Measurements from ENCODE around the gene RELB.

DNA sequence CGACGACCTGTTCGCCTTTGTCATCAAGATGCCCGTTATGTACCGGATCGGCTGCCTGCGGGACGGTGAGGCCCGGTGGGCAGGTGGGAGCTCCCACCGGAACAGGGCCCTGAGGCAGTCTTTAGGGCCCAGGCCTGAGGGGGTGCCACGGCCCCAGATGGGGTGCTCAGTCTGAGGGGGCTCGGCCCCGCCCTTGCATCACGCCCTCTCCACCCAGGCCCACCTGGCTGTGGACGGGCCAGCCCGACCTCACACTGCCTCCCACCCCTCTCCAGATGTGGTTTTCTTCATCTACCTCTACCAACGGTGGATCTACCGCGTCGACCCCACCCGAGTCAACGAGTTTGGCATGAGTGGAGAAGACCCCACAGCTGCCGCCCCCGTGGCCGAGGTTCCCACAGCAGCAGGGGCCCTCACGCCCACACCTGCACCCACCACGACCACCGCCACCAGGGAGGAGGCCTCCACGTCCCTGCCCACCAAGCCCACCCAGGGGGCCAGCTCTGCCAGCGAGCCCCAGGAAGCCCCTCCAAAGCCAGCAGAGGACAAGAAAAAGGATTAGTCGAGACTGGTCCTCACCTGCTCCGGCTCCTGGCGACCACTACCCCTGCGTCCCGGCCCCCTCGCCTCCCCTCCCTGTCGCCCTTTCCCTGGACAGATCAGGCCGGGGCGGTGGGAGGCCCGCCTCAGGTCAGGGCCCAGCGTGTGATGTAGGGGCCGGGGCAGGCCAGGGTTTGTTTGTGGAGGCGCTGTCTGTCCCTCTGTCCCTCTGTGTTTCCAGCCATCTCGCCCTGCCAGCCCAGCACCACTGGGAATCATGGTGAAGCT, 8.7 kb upstream of the RELB start:
- TF ChIP-seq, protein P1, sequence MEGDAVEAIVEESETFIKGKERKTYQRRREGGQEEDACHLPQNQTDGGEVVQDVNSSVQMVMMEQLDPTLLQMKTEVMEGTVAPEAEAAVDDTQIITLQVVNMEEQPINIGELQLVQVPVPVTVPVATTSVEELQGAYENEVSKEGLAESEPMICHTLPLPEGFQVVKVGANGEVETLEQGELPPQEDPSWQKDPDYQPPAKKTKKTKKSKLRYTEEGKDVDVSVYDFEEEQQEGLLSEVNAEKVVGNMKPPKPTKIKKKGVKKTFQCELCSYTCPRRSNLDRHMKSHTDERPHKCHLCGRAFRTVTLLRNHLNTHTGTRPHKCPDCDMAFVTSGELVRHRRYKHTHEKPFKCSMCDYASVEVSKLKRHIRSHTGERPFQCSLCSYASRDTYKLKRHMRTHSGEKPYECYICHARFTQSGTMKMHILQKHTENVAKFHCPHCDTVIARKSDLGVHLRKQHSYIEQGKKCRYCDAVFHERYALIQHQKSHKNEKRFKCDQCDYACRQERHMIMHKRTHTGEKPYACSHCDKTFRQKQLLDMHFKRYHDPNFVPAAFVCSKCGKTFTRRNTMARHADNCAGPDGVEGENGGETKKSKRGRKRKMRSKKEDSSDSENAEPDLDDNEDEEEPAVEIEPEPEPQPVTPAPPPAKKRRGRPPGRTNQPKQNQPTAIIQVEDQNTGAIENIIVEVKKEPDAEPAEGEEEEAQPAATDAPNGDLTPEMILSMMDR (IDR thresholded peaks at IDR 0.05) = no peak
- TF ChIP-seq POLR2A (IDR thresholded peaks at IDR 0.05) (no peak), POLR2AphosphoS5 (IDR thresholded peaks at IDR 0.05; ENCODE audit: insufficient read depth in 1 of 2, low read depth in 1 of 2) (no peak)

Data from vagina (tissue), 2 donors.